Mesendoderm (in vitro differentiated cells): Measurements from ENCODE around the gene PPP3CB.

Experiments used
- DNase-seq: peaks from one replicate; pipeline ENCODE4 v3.0.0; 2013
- H2AK5ac ChIP-seq: 2 replicates; pipeline ENCODE4 v1.6.1; 2013; ENCODE audit warnings: low read length, inconsistent platforms
- H2BK120ac ChIP-seq: 2 replicates; pipeline ENCODE4 v1.6.1; 2013; ENCODE audit warnings: low read depth, mild to moderate bottlenecking, low read length, moderate library complexity, mixed read lengths
- H2BK15ac ChIP-seq: replicated peaks from 2 replicates; pipeline ENCODE4 v1.6.1; 2013; ENCODE audit warnings: low read depth, mild to moderate bottlenecking, moderate library complexity
- H2BK5ac ChIP-seq: 2 replicates; pipeline ENCODE4 v1.6.1; 2013; ENCODE audit warnings: low read length, inconsistent platforms
- H3K18ac ChIP-seq: 2 replicates; pipeline ENCODE4 v1.6.1; 2013; ENCODE audit warnings: mild to moderate bottlenecking, low read length, mixed read lengths
- H3K23ac ChIP-seq: one replicate; pipeline ENCODE4 v1.6.1; 2013; ENCODE audit warnings: low read length
- H3K27ac ChIP-seq: 2 replicates; pipeline ENCODE4 v1.5.1; 2013; ENCODE audit warnings: low read depth, mild to moderate bottlenecking, inconsistent platforms, low read length, moderate library complexity
- H3K27me3 ChIP-seq: 2 replicates; pipeline ENCODE4 v1.6.1; 2013; ENCODE audit warnings: low read length, control low read depth, mild to moderate bottlenecking, inconsistent platforms; ENCODE audit not compliant: insufficient read depth, poor library complexity
- H3K36me3 ChIP-seq: 2 replicates; pipeline ENCODE4 v1.6.1; 2013; ENCODE audit warnings: low read length, inconsistent platforms; ENCODE audit not compliant: control insufficient read depth, insufficient read depth
- H3K4ac ChIP-seq: one replicate; pipeline ENCODE4 v1.6.1; 2013; ENCODE audit warnings: low read depth, mild to moderate bottlenecking, low read length, moderate library complexity
- H3K4me1 ChIP-seq: 2 replicates; pipeline ENCODE4 v1.6.1; 2013; ENCODE audit warnings: low read depth, low read length, inconsistent platforms; ENCODE audit not compliant: control insufficient read depth
- H3K4me2 ChIP-seq: 2 replicates; pipeline ENCODE4 v1.6.1; 2013; ENCODE audit warnings: low read length
- H3K4me3 ChIP-seq: 2 replicates; pipeline ENCODE4 v1.5.1; 2013; ENCODE audit warnings: mild to moderate bottlenecking, low read length
- H3K56ac ChIP-seq: one replicate; pipeline ENCODE4 v1.6.1; 2013; ENCODE audit warnings: low read length
- H3K79me1 ChIP-seq: 2 replicates; pipeline ENCODE4 v1.6.1; 2013; ENCODE audit warnings: low read length, inconsistent platforms
- H3K79me2 ChIP-seq: 2 replicates; pipeline ENCODE4 v1.6.1; 2013; ENCODE audit warnings: mild to moderate bottlenecking, low read length; ENCODE audit not compliant: control insufficient read depth, insufficient read depth
- H3K9ac ChIP-seq: 2 replicates; pipeline ENCODE4 v1.6.1; 2013; ENCODE audit warnings: low read length, inconsistent platforms
- H4K5ac ChIP-seq: one replicate; pipeline ENCODE4 v1.6.1; 2013; ENCODE audit warnings: low read length
- H4K8ac ChIP-seq: one replicate; pipeline ENCODE4 v1.6.1; 2013; ENCODE audit warnings: low read depth, mild to moderate bottlenecking, control low read depth, low read length, moderate library complexity
- WGBS: extraction: QIAGEN DNeasy Blood & Tissue Kit; methylation state at CpG from one replicate; pipeline ENCODE4 v1.1.7; 2013; ENCODE audit warnings: low lambda C conversion rate, missing lambda C conversion rate; ENCODE audit not compliant: insufficient coverage; ENCODE audit errors: extremely low coverage; 5-methylcytosine and 5-hydroxymethylcytosine counted together

Gene PPP3CB

GRCh38 chr10:73509695-73510094 lies 13.9 kb upstream of the PPP3CB start:
- Histone ChIP-seq H4K5ac (no peak overlapping the region), H3K18ac (no peak overlapping the region), H3K23ac (no peak overlapping the region), H3K79me1 (no peaks in the 10 kb centered on the region), H2AK5ac (no peak overlapping the region), H3K9ac (no peak overlapping the region), H3K79me2 (no peaks in the 10 kb centered on the region), H3K27me3 (no peaks in the 10 kb centered on the region), H3K4me2 (no peak overlapping the region), H2BK5ac (no peak overlapping the region), H3K4ac (no peak overlapping the region), H3K4me1 (no peaks in the 10 kb centered on the region), H3K27ac (no peak overlapping the region), H2BK15ac (no peak overlapping the region), H3K4me3 (no peak overlapping the region), H3K36me3 (peaks cover 2% of the 10 kb centered on the region), H2BK120ac (no peak overlapping the region), H3K56ac (no peak overlapping the region), H4K8ac (no peak overlapping the region)
- no peak for DNase-seq
- no CpG with 5 or more reads among the region's 5 CpGs for WGBS

- H3K4me3 ChIP-seq = no peak overlapping the region
- no peak overlapping the region for H3K23ac ChIP-seq
- DNase-seq = no peak
- no peak overlapping the region for H2BK5ac ChIP-seq
- no peaks in the 10 kb centered on the region for H3K79me1 ChIP-seq
- H3K36me3 ChIP-seq = peaks cover 2% of the 10 kb centered on the region
- no peak overlapping the region for H3K4ac ChIP-seq
- no peak overlapping the region for H4K5ac ChIP-seq
- H3K27ac ChIP-seq = no peak overlapping the region
- H4K8ac ChIP-seq = no peak overlapping the region
- H3K4me2 ChIP-seq = no peak overlapping the region
- no peak overlapping the region for H2BK15ac ChIP-seq
- no peaks in the 10 kb centered on the region for H3K27me3 ChIP-seq
- no peak overlapping the region for H3K9ac ChIP-seq
- H3K4me1 ChIP-seq = no peaks in the 10 kb centered on the region
- no peak overlapping the region for H3K18ac ChIP-seq
- no peaks in the 10 kb centered on the region for H3K79me2 ChIP-seq
- no peak overlapping the region for H3K56ac ChIP-seq
- WGBS = no CpG with 5 or more reads among the region's 1 CpG
- H2BK120ac ChIP-seq = no peak overlapping the region
- H2AK5ac ChIP-seq = no peak overlapping the region
Measured at GRCh38 chr10:73506491-73506890, 10.7 kb upstream of the PPP3CB start.

GRCh38 chr10:73506074-73506473 lies 10.2 kb upstream of the PPP3CB start:
- no peak overlapping the region for H3K56ac ChIP-seq
- no peak overlapping the region for H3K23ac ChIP-seq
- DNase-seq = no peak
- H2BK15ac ChIP-seq = no peak overlapping the region
- no peak overlapping the region for H3K27ac ChIP-seq
- H3K79me1 ChIP-seq = no peaks in the 10 kb centered on the region
- no peak overlapping the region for H3K4me3 ChIP-seq
- H3K79me2 ChIP-seq = no peaks in the 10 kb centered on the region
- H2BK5ac ChIP-seq = no peak overlapping the region
- no peak overlapping the region for H4K5ac ChIP-seq
- H2AK5ac ChIP-seq = no peak overlapping the region
- no peak overlapping the region for H2BK120ac ChIP-seq
- no peak overlapping the region for H3K4me2 ChIP-seq
- H3K9ac ChIP-seq = no peak overlapping the region
- no peaks in the 10 kb centered on the region for H3K27me3 ChIP-seq
- peaks cover 2% of the 10 kb centered on the region for H3K36me3 ChIP-seq
- H3K4me1 ChIP-seq = no peaks in the 10 kb centered on the region
- no peak overlapping the region for H3K18ac ChIP-seq
- no peak overlapping the region for H4K8ac ChIP-seq
- H3K4ac ChIP-seq = no peak overlapping the region

- Histone ChIP-seq H4K5ac (no peak overlapping the region), H3K23ac (no peak overlapping the region), H3K4me2 (no peak overlapping the region), H2BK120ac (no peak overlapping the region), H3K9ac (no peak overlapping the region), H3K27me3 (no peaks in the 10 kb centered on the region), H3K36me3 (peaks cover 6% of the 10 kb centered on the region), H2AK5ac (no peak overlapping the region), H3K27ac (no peak overlapping the region), H3K4me1 (no peaks in the 10 kb centered on the region), H3K79me2 (no peaks in the 10 kb centered on the region), H3K4ac (no peak overlapping the region), H3K4me3 (no peak overlapping the region), H2BK5ac (no peak overlapping the region), H3K56ac (no peak overlapping the region), H3K79me1 (no peaks in the 10 kb centered on the region), H4K8ac (no peak overlapping the region), H3K18ac (no peak overlapping the region), H2BK15ac (no peak overlapping the region)
- DNase-seq = no peak
- no CpG with 5 or more reads among the region's 1 CpG for WGBS
Measured at GRCh38 chr10:73503037-73503436, 7.2 kb upstream of the PPP3CB start.

- DNase-seq = no peak
- no peak overlapping the region for H2AK5ac ChIP-seq
- H3K27ac ChIP-seq = no peak overlapping the region
- no peak overlapping the region for H3K56ac ChIP-seq
- no peak overlapping the region for H2BK5ac ChIP-seq
- H3K4ac ChIP-seq = no peak overlapping the region
- H3K79me1 ChIP-seq = no peaks in the 10 kb centered on the region
- no peak overlapping the region for H3K18ac ChIP-seq
- peaks cover 6% of the 10 kb centered on the region for H3K36me3 ChIP-seq
- H3K4me1 ChIP-seq = no peaks in the 10 kb centered on the region
- no peaks in the 10 kb centered on the region for H3K79me2 ChIP-seq
- H2BK120ac ChIP-seq = no peak overlapping the region
- H3K4me2 ChIP-seq = no peak overlapping the region
- no peaks in the 10 kb centered on the region for H3K27me3 ChIP-seq
- no peak overlapping the region for H4K5ac ChIP-seq
- no peak overlapping the region for H3K9ac ChIP-seq
- H4K8ac ChIP-seq = no peak overlapping the region
- H2BK15ac ChIP-seq = no peak overlapping the region
- H3K23ac ChIP-seq = no peak overlapping the region
- H3K4me3 ChIP-seq = no peak overlapping the region
Measured at GRCh38 chr10:73501651-73502050, 5.8 kb upstream of the PPP3CB start.

GRCh38 chr10:73497623-73498022 lies 1.8 kb upstream of the PPP3CB start:
- Histone ChIP-seq H3K4me1 (peaks cover 3% of the 10 kb centered on the region), H2BK120ac (no peak overlapping the region), H3K4me3 (no peak overlapping the region), H3K9ac (no peak overlapping the region), H3K4me2 (no peak overlapping the region), H3K23ac (no peak overlapping the region), H3K4ac (no peak overlapping the region), H3K18ac (no peak overlapping the region), H3K56ac (no peak overlapping the region), H4K8ac (no peak overlapping the region), H3K79me1 (peaks cover 2% of the 10 kb centered on the region), H3K79me2 (peaks cover 16% of the 10 kb centered on the region), H3K27me3 (no peaks in the 10 kb centered on the region), H2AK5ac (no peak overlapping the region), H2BK15ac (no peak overlapping the region), H3K27ac (no peak overlapping the region), H4K5ac (no peak overlapping the region), H2BK5ac (no peak overlapping the region), H3K36me3 (peaks cover 4% of the 10 kb centered on the region)
- no peak for DNase-seq
- no CpG with 5 or more reads among the region's 2 CpGs for WGBS
